GM12878 (cell line): ENCODE data around the gene KIR2DL3.
"Not testable (repeated sequence)": the region's sequence is repeated elsewhere in the genome, so short reads cannot be mapped to it uniquely, and the experiment has no call there.

ENCODE experiments used
- BRCA1 ChIP-seq: IDR thresholded peaks from 2 replicates; pipeline ENCODE4 v1.6.1; 2011; ENCODE audit warnings: low read depth, low read length, improper control_type of control experiment
- CHD2 ChIP-seq: IDR thresholded peaks from 2 replicates; pipeline ENCODE4 v1.6.1; 2011; ENCODE audit warnings: low read depth, low read length, improper control_type of control experiment, borderline replicate concordance
- CTCF ChIP-seq, 3 experiments: IDR thresholded peaks in 2 of 3; conservative IDR thresholded peaks in 1 of 3; 2 replicates each; pipeline ENCODE4 v1.5.1; 2011; ENCODE audit warnings: low read depth in 3 of 3, low read length in 3 of 3, mild to moderate bottlenecking in 3 of 3, control low read depth in 2 of 3, moderate library complexity in 2 of 3, inconsistent platforms in 1 of 3, mixed read lengths in 1 of 3; ENCODE audit not compliant: control insufficient read depth in 2 of 3, insufficient read depth in 1 of 3; ENCODE audit errors: extremely low read depth in 1 of 3
- GABPA ChIP-seq: IDR thresholded peaks from 2 replicates; pipeline ENCODE4 v1.6.1; 2014; ENCODE audit warnings: antibody characterized with exemption, low read depth, mild to moderate bottlenecking, inconsistent platforms
- POLR2A ChIP-seq: IDR thresholded peaks from 2 replicates; pipeline ENCODE4 v1.6.1; 2011; ENCODE audit warnings: low read depth, mild to moderate bottlenecking, low read length
- POLR2AphosphoS5 ChIP-seq: IDR thresholded peaks from 2 replicates; pipeline ENCODE4 v1.6.1; 2011; ENCODE audit warnings: mild to moderate bottlenecking, low read length, inconsistent platforms
- SPI1 ChIP-seq: IDR thresholded peaks from 2 replicates; pipeline ENCODE4 v1.6.1; 2011; ENCODE audit warnings: low read depth, mild to moderate bottlenecking, low read length, moderate library complexity, borderline replicate concordance; ENCODE audit not compliant: insufficient read depth
- USF2 ChIP-seq: IDR thresholded peaks from 2 replicates; pipeline ENCODE4 v1.6.1; 2011; ENCODE audit warnings: low read depth, low read length, improper control_type of control experiment, borderline replicate concordance

- not testable (repeated sequence) for TF ChIP-seq POLR2A; GABPA; CTCF (IDR thresholded peaks at IDR 0.05 in 2 of 3, conservative IDR thresholded peaks at IDR 0.05 in 1 of 3; ENCODE audit: control insufficient read depth in 2 of 3, extremely low read depth in 1 of 3, insufficient read depth in 1 of 3, low read depth in 3 of 3, low read length in 3 of 3); USF2; SPI1; CHD2; POLR2AphosphoS5; BRCA1
Observed at GRCh38 chr19:54775830-54776229, 37.5 kb downstream of the KIR2DL3 start.
